Body of pancreas (tissue), 4 donors: ENCODE results near the gene POLR2B.

ENCODE experiments used
- CTCF ChIP-seq, 7 experiments: fragments of 450-650 bp in 4 of 7; fragments of 200-600 bp in 3 of 7; sonication (generic) in 3 of 7; IDR thresholded peaks; one replicate each; pipeline ENCODE4 v1.5.1; 2016 to 2019; ENCODE audit warnings: antibody characterized with exemption in 7 of 7
- POLR2A ChIP-seq, 3 donors: fragments of 450-650 bp; IDR thresholded peaks; one replicate each; pipeline ENCODE4 v1.6.1; 2016; ENCODE audit warnings: antibody characterized with exemption in 3 of 3, mild to moderate bottlenecking in 2 of 3

GRCh38 chr4:57037982-57038604, 59.4 kb downstream of the POLR2B start:
- TF ChIP-seq POLR2A (IDR thresholded peaks at IDR 0.05) (no peak), CTCF (IDR thresholded peaks at IDR 0.05) (peak; percentile 72 to 82 (median 75))
